Loucy (cell line): ENCODE data around the gene RBM10.

Experiments
- EZH2phosphoT487 ChIP-seq: fragments of 200-600 bp; IDR thresholded peaks from 2 replicates; pipeline ENCODE4 v1.6.1; 2018; ENCODE audit warnings: antibody characterized with exemption, mild to moderate bottlenecking, moderate library complexity, borderline replicate concordance
- TF ChIP-seq, protein P1 (sequence below): fragments of 200-600 bp; sonication (generic); conservative IDR thresholded peaks from 2 replicates; pipeline ENCODE4 v1.5.1; 2014; ENCODE audit warnings: mild to moderate bottlenecking, antibody characterized with exemption, low read length

DNA sequence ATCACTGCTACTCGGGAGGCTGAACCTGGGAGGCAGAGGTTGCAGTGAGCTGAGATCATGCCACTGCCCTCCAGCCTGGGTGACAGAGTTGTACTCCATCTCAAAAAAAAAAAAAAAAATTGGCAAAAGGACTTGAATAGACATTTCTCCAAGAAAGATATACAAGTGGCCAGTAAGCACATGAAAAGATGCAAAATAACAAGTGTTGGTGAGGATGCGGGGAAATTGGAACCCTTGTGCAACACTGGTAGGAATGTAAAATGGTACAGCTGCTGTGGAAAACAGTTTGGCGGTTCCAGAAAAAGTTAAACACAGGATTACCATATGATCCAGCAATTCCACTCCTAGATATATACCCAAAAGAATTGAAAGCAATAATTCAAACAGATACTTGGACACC is 19.4 kb downstream of the RBM10 start:
- TF ChIP-seq, protein P1, sequence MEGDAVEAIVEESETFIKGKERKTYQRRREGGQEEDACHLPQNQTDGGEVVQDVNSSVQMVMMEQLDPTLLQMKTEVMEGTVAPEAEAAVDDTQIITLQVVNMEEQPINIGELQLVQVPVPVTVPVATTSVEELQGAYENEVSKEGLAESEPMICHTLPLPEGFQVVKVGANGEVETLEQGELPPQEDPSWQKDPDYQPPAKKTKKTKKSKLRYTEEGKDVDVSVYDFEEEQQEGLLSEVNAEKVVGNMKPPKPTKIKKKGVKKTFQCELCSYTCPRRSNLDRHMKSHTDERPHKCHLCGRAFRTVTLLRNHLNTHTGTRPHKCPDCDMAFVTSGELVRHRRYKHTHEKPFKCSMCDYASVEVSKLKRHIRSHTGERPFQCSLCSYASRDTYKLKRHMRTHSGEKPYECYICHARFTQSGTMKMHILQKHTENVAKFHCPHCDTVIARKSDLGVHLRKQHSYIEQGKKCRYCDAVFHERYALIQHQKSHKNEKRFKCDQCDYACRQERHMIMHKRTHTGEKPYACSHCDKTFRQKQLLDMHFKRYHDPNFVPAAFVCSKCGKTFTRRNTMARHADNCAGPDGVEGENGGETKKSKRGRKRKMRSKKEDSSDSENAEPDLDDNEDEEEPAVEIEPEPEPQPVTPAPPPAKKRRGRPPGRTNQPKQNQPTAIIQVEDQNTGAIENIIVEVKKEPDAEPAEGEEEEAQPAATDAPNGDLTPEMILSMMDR, result no peak
- TF ChIP-seq EZH2phosphoT487, result no peak
